Activated CD4-positive, alpha-beta T cell treated with anti-CD3 and anti-CD28 coated beads for 24 hours (primary cell): Measurements from ENCODE around the gene CNBD2.
"Not testable (repeated sequence)": the region's sequence is repeated elsewhere in the genome, so short reads cannot be mapped to it uniquely, and the experiment has no call there.

ENCODE experiments used
- DNase-seq, 2 donors: peaks; one replicate each; pipeline ENCODE4 v3.0.0-alpha.2; 2020; ENCODE audit warnings: low read depth in 2 of 2

Gene CNBD2

DNA sequence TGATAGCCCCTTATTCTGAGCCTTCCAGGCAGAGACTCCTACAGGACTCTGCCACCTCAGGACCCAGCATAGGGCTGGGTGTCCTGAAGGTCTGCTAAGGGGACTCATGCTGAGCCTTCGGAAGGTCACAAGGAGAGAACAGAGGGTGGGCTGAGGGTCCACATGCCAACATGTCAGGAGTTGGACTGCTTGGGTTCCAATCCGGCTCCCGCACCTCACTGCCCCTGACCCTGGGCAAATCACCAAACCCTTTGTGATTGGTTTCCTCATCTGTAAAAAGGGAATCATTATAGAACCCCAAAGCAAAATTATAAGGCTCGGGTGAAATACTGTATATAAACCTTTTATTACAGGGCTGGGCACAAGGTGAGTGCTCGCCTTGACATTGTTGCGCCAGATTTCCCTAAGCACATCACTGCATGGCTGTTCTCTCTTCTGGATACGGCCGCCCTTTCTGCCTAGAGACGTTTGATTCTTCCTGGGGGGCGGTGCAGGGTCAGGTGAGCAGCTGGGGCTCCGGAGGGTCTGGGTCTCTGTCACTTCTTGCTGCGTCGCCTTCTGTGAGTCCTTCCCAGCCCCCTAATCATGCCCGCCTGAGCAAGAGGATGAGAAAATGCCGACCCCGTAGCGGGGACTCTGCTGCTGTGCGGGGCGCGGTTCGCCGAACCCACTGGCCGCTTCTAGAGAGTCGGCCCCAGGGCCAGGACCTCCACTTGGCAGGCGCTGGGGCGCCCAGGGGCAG, 95.7 kb downstream of the CNBD2 start:
- no peak for DNase-seq

DNA sequence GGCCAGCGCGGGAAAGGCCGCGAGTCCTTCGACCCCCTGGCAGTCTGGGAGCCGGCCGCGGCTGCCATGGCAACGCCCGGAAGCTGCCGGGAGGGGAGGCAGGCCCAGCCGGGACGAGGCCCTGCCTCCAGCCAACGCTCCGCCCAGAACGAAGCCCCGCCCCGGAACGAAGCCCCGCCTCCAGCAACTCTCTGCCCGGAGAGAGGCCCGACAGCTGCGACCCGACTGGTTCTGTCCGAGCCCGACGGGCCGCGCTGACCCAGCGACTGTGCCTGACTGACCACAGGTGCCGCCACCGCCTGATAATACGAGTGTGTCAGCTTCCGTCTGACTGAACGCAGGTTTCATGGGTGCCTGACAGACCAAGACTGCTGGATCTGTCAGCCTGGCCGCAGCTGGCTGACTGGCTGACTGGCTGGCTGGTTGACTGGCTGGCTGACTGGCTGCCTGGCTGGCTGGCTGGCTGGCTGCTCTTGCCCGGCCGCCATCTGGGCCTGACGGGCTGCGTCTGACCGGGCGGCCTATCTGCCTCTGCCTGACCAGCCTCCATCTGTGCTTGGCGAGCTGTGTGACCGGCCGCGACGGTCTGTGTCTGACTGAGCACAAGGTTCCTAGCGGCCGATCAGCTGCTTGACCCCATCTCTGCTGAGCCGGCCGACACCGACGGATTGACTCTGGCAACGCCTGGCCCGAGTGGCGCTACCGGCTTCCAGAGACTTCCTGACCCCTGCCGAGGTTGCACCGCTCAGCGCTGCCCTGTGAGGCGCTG, 96.5 kb downstream of the CNBD2 start:
- peak; percentile 92 to 94 for DNase-seq

DNA sequence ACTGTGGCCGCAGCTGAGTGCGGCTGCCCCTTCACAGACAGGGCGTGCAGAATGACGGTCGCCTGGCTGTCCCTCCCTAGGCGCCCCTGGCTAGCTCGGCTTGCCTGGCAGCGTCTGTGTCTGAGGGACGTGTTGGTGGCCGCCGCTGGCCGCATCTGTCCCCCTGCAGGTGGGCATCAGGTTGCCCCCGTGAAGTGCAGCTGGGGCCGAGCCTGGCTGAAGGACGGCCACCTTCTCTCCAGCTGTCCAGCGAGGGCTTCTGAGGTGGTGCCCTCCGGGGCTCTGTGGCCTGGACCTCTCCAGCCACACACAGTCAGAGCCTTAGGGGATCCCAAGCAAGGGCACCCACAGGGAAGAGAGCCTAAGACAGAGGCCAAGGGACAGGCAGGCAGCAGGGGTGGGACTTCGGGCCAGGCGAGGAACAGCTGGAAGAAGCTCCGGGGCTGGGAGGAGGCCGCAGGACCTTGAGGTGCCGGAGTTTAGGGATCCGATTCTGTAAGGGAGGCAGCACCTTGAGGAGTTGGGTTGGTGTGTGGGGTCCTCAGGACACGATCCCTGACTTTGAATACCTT, 97.1 kb downstream of the CNBD2 start:
- no peak for DNase-seq

DNA sequence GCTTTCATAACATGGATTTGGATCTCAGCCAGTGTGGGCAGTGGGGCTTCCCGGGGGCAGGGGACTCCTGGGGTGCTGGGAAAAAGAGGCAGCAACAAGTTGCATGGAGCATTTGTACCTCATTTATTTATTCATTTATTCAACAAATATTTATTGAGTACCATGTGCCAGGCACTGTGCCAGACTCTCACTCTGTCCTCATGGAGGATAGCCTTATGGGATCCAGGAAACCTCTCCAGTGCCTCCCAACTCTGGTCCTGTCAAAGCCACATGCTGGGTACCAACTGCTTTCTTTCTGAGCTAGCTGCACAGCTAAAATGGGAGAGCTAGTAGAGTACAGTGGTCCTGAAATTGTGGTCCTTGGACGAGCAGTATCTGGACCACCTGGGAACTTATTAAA, 98.4 kb downstream of the CNBD2 start:
- DNase-seq: no peak

DNA sequence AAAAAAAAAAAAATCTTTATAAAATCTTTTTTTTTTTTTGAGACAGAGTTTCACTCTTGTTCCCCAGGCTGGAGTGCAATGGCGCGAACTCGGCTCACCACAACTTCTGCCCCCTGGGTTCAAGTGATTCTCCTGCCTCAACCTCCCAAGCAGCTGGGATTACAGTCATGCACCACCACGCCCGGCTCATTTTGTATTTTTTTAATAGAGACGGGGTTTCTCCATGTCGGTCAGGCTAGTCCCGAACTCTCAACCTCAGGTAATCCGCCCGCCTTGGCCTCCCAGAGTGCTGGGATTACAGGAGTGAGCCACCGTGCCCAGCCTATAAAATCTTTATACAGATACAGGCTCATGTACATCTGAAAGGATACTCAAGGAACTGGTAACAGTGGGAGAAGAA, 100.1 kb downstream of the CNBD2 start:
- DNase-seq: not testable (repeated sequence)

DNA sequence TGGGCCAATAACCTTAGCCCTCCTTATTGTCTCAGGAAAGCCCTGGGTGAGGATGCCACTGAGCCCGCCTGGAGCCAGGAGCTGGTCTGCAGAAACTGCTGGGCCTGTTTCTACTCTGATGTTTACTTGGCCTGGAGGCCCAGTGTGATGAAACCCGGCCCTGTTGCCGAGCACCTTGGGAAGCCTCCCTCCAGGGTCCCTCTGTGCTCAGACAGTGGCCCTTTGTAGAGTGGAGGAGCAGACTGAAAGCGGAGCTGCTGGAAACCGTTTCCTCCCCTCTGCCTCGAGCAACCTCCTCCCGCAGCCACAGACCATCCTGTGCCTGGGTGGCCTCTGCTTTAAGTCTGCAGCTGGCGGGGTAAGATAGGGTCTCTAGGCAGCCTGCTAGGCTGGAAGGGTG, 102.1 kb downstream of the CNBD2 start:
- DNase-seq: no peak

DNA sequence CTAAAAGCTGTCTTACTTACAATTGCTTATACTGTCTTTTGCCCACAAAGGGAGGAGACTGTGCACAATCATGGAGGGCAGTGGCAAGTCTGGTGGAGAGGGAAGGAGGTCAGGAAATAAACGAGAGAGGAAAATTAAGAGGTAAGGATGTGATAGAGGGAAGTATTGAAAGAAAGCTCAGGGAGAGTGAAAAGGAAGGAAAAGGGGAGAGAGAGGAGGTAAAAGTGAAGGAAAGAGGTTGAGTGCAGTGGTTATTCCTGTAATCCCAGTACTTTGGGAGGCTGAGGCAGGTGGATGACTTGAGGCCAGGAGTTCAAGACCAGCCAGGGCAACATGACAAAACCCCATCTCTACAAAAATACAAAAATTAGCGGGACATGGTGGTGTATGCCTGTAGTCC, 103.5 kb downstream of the CNBD2 start:
- no peak for DNase-seq

DNA sequence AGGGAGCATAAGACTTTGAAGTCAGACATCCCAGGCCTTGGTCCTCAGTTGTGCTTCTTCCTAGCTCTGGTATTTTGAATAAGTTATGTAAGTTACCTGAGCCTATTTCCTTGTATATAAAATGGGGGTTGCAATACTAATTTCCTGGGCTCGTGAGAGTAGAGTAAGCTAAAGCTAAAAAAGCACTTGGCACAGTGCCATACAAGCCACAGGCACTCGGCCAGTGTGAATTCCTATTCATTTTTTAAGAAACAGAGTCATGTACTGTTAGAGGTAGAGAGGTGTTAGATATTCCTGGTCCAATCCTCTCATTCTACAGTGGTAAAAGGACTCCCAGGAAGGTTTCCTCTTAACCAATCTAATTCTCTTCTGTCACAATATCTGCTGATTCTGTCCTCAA, 106.6 kb downstream of the CNBD2 start:
- no peak for DNase-seq

DNA sequence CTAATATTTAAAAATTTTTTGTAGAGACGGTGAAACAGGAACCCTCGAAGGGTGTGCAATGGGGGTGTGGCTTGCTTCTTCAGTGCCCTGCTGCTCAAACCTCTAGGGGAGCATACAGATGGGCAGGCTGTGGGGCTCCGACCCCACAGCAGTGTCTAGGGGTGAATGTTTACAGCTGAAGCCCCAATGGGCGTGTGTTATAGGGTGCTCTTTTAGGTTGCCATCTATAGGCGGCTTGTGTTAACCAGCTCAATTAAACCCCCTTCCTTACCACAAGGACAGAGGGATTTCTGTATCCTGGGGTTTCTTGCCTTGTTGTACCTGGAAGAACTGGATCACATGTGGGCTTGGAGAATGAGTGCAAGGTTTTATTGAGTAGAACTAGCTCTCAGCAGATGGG, 109.4 kb downstream of the CNBD2 start:
- DNase-seq: not testable (repeated sequence)

DNA sequence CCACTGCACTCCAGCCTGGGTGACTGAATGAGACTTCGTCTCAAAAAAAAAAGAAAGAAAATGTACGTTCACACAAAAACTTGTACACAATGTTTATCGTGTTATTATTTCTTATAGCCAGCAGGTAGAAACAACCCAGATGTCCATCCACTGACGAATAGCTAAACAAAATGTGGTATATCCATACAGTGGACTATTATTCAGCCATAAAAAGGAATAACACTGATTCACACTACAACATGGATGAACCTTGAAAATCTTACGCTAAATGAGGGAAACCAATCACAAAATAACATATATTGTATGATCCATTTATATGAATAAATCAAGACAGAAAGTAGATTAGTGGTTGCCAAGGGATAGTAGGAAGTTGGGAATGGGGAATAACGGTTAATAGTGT, 111.1 kb downstream of the CNBD2 start:
- no peak for DNase-seq

DNA sequence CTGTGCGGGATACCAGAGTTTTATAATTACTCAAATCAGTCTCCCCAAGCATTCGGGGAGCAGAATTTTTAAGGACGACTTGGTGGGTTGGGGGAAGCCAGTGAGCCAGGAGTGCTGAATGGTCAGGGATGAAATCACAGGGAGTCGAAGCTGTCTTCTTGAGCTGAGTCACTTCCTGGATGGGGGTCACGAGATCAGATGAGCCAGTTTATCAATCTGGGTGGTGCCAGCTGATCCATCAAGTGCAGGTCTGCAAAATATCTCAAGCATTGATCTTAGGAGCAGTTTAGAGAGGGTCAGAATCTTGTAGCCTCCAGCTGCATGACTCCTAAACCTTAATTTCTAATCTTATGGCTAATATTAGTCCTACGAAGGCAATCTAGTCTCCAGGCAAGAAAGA, 111.6 kb downstream of the CNBD2 start:
- DNase-seq: not testable (repeated sequence)
